Neuronal stem cell (in vitro differentiated cells): ENCODE data around the gene TMEM79.

Experiments
- DNase-seq: peaks from one replicate; pipeline ENCODE4 v3.0.0-alpha.2; 2013; ENCODE audit warnings: low spot score
- H2AFZ ChIP-seq: one replicate; pipeline ENCODE4 v1.6.1; 2013; ENCODE audit warnings: mild to moderate bottlenecking, low read length, inconsistent platforms
- H2AK5ac ChIP-seq: 2 replicates; pipeline ENCODE4 v1.6.1; 2013; ENCODE audit warnings: low read depth, mild to moderate bottlenecking, inconsistent platforms, low read length, moderate library complexity, mixed read lengths
- H2BK120ac ChIP-seq: 2 replicates; pipeline ENCODE4 v1.6.1; 2013; ENCODE audit warnings: low read depth, mild to moderate bottlenecking, inconsistent platforms, low read length, moderate library complexity, mixed read lengths
- H2BK12ac ChIP-seq: one replicate; pipeline ENCODE4 v1.6.1; 2013; ENCODE audit warnings: low read length, inconsistent platforms
- H2BK15ac ChIP-seq: 2 replicates; pipeline ENCODE4 v1.6.1; 2013; ENCODE audit warnings: mild to moderate bottlenecking, low read length, inconsistent platforms, mixed read lengths
- H2BK5ac ChIP-seq: one replicate; pipeline ENCODE4 v1.6.1; 2013; ENCODE audit warnings: inconsistent platforms, mild to moderate bottlenecking, low read length, moderate library complexity
- H3K14ac ChIP-seq: one replicate; pipeline ENCODE4 v1.6.1; 2013; ENCODE audit warnings: low read length, inconsistent platforms
- H3K18ac ChIP-seq: 2 replicates; pipeline ENCODE4 v1.6.1; 2013; ENCODE audit warnings: low read length, inconsistent platforms
- H3K23ac ChIP-seq: 2 replicates; pipeline ENCODE4 v1.6.1; 2013; ENCODE audit warnings: low read depth, mild to moderate bottlenecking, mixed read lengths, low read length, inconsistent platforms; ENCODE audit not compliant: poor library complexity
- H3K27ac ChIP-seq: replicated peaks from 3 replicates; pipeline ENCODE4 v1.5.1; 2013; ENCODE audit warnings: low read length, inconsistent platforms
- H3K27me3 ChIP-seq, 3 experiments: 2 replicates each; pipeline ENCODE4 v1.6.1; 2013; ENCODE audit warnings: low read length in 3 of 3, mild to moderate bottlenecking in 2 of 3, inconsistent platforms in 1 of 3, low read depth in 1 of 3, mixed read lengths in 1 of 3, moderate library complexity in 1 of 3; ENCODE audit not compliant: control insufficient read depth in 3 of 3, insufficient read depth in 3 of 3
- H3K36me3 ChIP-seq, 2 donors: replicated peaks in 1 of 2; 2 replicates each; pipeline ENCODE4 v1.6.1; 2013; ENCODE audit warnings: low read length in 2 of 2; ENCODE audit not compliant: control insufficient read depth in 2 of 2, insufficient read depth in 2 of 2
- H3K4ac ChIP-seq: 2 replicates; pipeline ENCODE4 v1.6.1; 2013; ENCODE audit warnings: inconsistent platforms, mild to moderate bottlenecking, low read length, moderate library complexity
- H3K4me1 ChIP-seq, 2 donors: 1 replicate in 1 of 2; 2 replicates in 1 of 2; pipeline ENCODE4 v1.6.1; 2013; ENCODE audit warnings: low read length in 2 of 2, low read depth in 1 of 2; ENCODE audit not compliant: control insufficient read depth in 2 of 2, insufficient read depth in 1 of 2
- H3K4me2 ChIP-seq: one replicate; pipeline ENCODE4 v1.6.1; 2013; ENCODE audit warnings: mild to moderate bottlenecking, low read length, inconsistent platforms; ENCODE audit not compliant: insufficient read depth, poor library complexity, severe bottlenecking
- H3K4me3 ChIP-seq, 2 donors: 2 replicates each; pipeline ENCODE4 v1.5.1; 2013; ENCODE audit warnings: low read length in 2 of 2, mild to moderate bottlenecking in 2 of 2, inconsistent platforms in 1 of 2, moderate library complexity in 1 of 2
- H3K79me1 ChIP-seq: one replicate; pipeline ENCODE4 v1.6.1; 2013; ENCODE audit warnings: low read depth, mild to moderate bottlenecking, inconsistent platforms, low read length, moderate library complexity
- H3K9ac ChIP-seq: one replicate; pipeline ENCODE4 v1.6.1; 2013; ENCODE audit warnings: mild to moderate bottlenecking, low read depth, low read length, inconsistent platforms; ENCODE audit not compliant: poor library complexity
- H3K9me3 ChIP-seq, 2 donors: replicated peaks in 1 of 2; 2 replicates each; pipeline versions ENCODE3 to v1.6.1; 2013; ENCODE audit warnings: low read length in 2 of 2, mild to moderate bottlenecking in 2 of 2, inconsistent platforms in 1 of 2, low read depth in 1 of 2, mixed read lengths in 1 of 2, moderate library complexity in 1 of 2; ENCODE audit not compliant: control insufficient read depth in 2 of 2, insufficient read depth in 1 of 2
- H4K8ac ChIP-seq: one replicate; pipeline ENCODE4 v1.6.1; 2013; ENCODE audit warnings: low read depth, mild to moderate bottlenecking, inconsistent platforms, low read length, moderate library complexity
- H4K91ac ChIP-seq: one replicate; pipeline ENCODE4 v1.6.1; 2013; ENCODE audit warnings: low read length, low read depth, mild to moderate bottlenecking, inconsistent platforms; ENCODE audit not compliant: poor library complexity
- WGBS, 2 donors: extraction: QIAGEN DNeasy Blood & Tissue Kit; methylation state at CpG; one replicate each; pipeline ENCODE4 v1.1.7; 2013; ENCODE audit warnings: missing lambda C conversion rate in 2 of 2, mixed read lengths in 1 of 2; ENCODE audit not compliant: insufficient read length in 2 of 2, insufficient replicate concordance in 1 of 2; ENCODE audit errors: extremely low coverage in 2 of 2; 5-methylcytosine and 5-hydroxymethylcytosine counted together

TMEM79 gene

GRCh38 chr1:156241926-156242325 lies 42.2 kb upstream of the TMEM79 start, which contains the start of gene BGLAP:
TSS of gene BGLAP (plus strand) at chr1:156242184. CDS start at chr1:156242232, 48 bp downstream.
- Histone ChIP-seq H2BK120ac (no peak within 1 kb of the TSS), H3K4me3 (no peak within 1 kb of the TSS), H3K27ac (no peak within 1 kb of the TSS), H3K9ac (peak within 1 kb of the TSS; percentile 53), H3K79me1 (peaks cover 3% of the 10 kb centered on the region), H2AFZ (no peak within 1 kb of the TSS), H3K4ac (no peak within 1 kb of the TSS), H3K9me3 (no peaks in the 10 kb centered on the region), H2BK12ac (no peak within 1 kb of the TSS), H3K4me1 (peaks cover under 1 to 5% of the 10 kb centered on the region in 2 donors), H3K18ac (peak within 1 kb of the TSS; percentile 41), H3K23ac (peak within 1 kb of the TSS; percentile 62), H2BK5ac (peak within 1 kb of the TSS; percentile 68), H3K14ac (no peak within 1 kb of the TSS), H4K8ac (no peak within 1 kb of the TSS), H3K36me3 (peaks cover 15 to 31% of the 10 kb centered on the region in 2 donors), H4K91ac (no peak within 1 kb of the TSS), H2BK15ac (no peak within 1 kb of the TSS), H3K4me2 (no peak within 1 kb of the TSS), H2AK5ac (no peak within 1 kb of the TSS), H3K27me3 (no peaks in the 10 kb centered on the region)
- no CpG with 5 or more reads among the region's 14 CpGs for WGBS, 2 donors
- no peak for DNase-seq

GRCh38 chr1:156242738-156243137 lies 41.4 kb upstream of the TMEM79 start:
- no peak overlapping the region for H2BK120ac ChIP-seq

GRCh38 chr1:156244126-156244525 lies 40.0 kb upstream of the TMEM79 start:
- peaks cover 3% of the 10 kb centered on the region for H3K79me1 ChIP-seq
- H3K4me1 ChIP-seq, result peaks cover 2 to 17% of the 10 kb centered on the region in 2 donors
- no peak overlapping the region for H4K8ac ChIP-seq
- H3K9ac ChIP-seq, result peak overlapping the region; percentile 56
- H3K27me3 ChIP-seq, result no peaks in the 10 kb centered on the region
- no CpG with 5 or more reads among the region's 2 CpGs for WGBS, 2 donors
- H2BK15ac ChIP-seq, result no peak overlapping the region
- no peak overlapping the region for H2AK5ac ChIP-seq
- no peak overlapping the region for H3K4me2 ChIP-seq
- H2BK120ac ChIP-seq, result no peak overlapping the region
- peak overlapping the region; percentile 12 for H3K14ac ChIP-seq
- peak overlapping the region; percentile 67 for H3K23ac ChIP-seq
- H3K27ac ChIP-seq, result no peak overlapping the region
- peak overlapping the region; percentile 66 for H3K18ac ChIP-seq
- peaks cover 11 to 15% of the 10 kb centered on the region in 2 donors for H3K36me3 ChIP-seq
- H3K9me3 ChIP-seq, result no peaks in the 10 kb centered on the region
- H3K4me3 ChIP-seq, result no peak overlapping the region
- H2AFZ ChIP-seq, result no peak overlapping the region
- H4K91ac ChIP-seq, result no peak overlapping the region
- H2BK12ac ChIP-seq, result peak overlapping the region; percentile 32
- no peak overlapping the region for H2BK5ac ChIP-seq
- H3K4ac ChIP-seq, result no peak overlapping the region
- DNase-seq, result no peak

More at GRCh38 chr1:156242738-156243137, 41.4 kb upstream of the TMEM79 start:
- no CpG with 5 or more reads among the region's 10 CpGs for WGBS, 2 donors
- no peaks in the 10 kb centered on the region for H3K9me3 ChIP-seq
- no peak overlapping the region for H3K14ac ChIP-seq
- H2BK15ac ChIP-seq, result no peak overlapping the region
- H2AK5ac ChIP-seq, result no peak overlapping the region
- H3K9ac ChIP-seq, result no peak overlapping the region
- H4K91ac ChIP-seq, result no peak overlapping the region
- no peak overlapping the region for H3K18ac ChIP-seq
- no peak overlapping the region for H2BK12ac ChIP-seq
- no peak overlapping the region for H2AFZ ChIP-seq
- H3K79me1 ChIP-seq, result peaks cover 3% of the 10 kb centered on the region
- no peak for DNase-seq
- H3K4ac ChIP-seq, result no peak overlapping the region
- no peak overlapping the region for H4K8ac ChIP-seq
- H3K36me3 ChIP-seq, result peaks cover 15 to 24% of the 10 kb centered on the region in 2 donors
- H3K4me3 ChIP-seq, result no peak overlapping the region
- H3K27ac ChIP-seq, result no peak overlapping the region
- no peaks in the 10 kb centered on the region for H3K27me3 ChIP-seq
- H3K4me1 ChIP-seq, result peaks cover 2 to 11% of the 10 kb centered on the region in 2 donors
- no peak overlapping the region for H3K23ac ChIP-seq
- H3K4me2 ChIP-seq, result no peak overlapping the region
- no peak overlapping the region for H2BK5ac ChIP-seq

- H3K27me3 ChIP-seq, result no peaks in the 10 kb centered on the region
- no peak overlapping the region for H2BK15ac ChIP-seq
Measured at GRCh38 chr1:156244712-156245111, 39.4 kb upstream of the TMEM79 start.

More at GRCh38 chr1:156244712-156245111, 39.4 kb upstream of the TMEM79 start:
- Histone ChIP-seq H3K9ac (no peak overlapping the region), H3K23ac (no peak overlapping the region), H4K91ac (no peak overlapping the region), H2AK5ac (no peak overlapping the region), H2BK120ac (no peak overlapping the region), H2BK5ac (no peak overlapping the region), H3K14ac (no peak overlapping the region), H4K8ac (no peak overlapping the region), H2BK12ac (no peak overlapping the region), H3K4me1 (peaks cover 2 to 17% of the 10 kb centered on the region in 2 donors), H3K4ac (no peak overlapping the region), H3K27ac (no peak overlapping the region), H3K36me3 (peaks cover 7 to 15% of the 10 kb centered on the region in 2 donors), H3K4me2 (no peak overlapping the region), H3K79me1 (peaks cover 3% of the 10 kb centered on the region), H2AFZ (no peak overlapping the region), H3K4me3 (no peak overlapping the region), H3K9me3 (no peaks in the 10 kb centered on the region), H3K18ac (no peak overlapping the region)
- DNase-seq, result no peak
- no CpG with 5 or more reads among the region's 17 CpGs for WGBS, 2 donors
